Hematopoietic multipotent progenitor cell treated with erythropoietin and hydrocortisone succinate and interleukin-3 and kit ligand, for 4 days (in vitro differentiated cells): ENCODE measurements around the gene MXD1.
A peak's percentile ranks its signal among the peaks of the same experiment; 100 is the strongest.
"Not testable (repeated sequence)": the region's sequence is repeated elsewhere in the genome, so short reads cannot be mapped to it uniquely, and the experiment has no call there.

Experiments used
- DNase-seq: peaks from one replicate; pipeline ENCODE4 v3.0.0-alpha.2; 2015

MXD1 gene

GRCh38 chr2:69914950-69915945, at the start of gene MXD1:
Gene MXD1, plus strand, starts transcription at chr2:69915109. Its CDS starts 222 bp downstream, at chr2:69915331.
- DNase-seq: peak; percentile 46

- DNase-seq: no peak
Measured at GRCh38 chr2:69888451-69888850, 26.5 kb upstream of the MXD1 start.

DNA sequence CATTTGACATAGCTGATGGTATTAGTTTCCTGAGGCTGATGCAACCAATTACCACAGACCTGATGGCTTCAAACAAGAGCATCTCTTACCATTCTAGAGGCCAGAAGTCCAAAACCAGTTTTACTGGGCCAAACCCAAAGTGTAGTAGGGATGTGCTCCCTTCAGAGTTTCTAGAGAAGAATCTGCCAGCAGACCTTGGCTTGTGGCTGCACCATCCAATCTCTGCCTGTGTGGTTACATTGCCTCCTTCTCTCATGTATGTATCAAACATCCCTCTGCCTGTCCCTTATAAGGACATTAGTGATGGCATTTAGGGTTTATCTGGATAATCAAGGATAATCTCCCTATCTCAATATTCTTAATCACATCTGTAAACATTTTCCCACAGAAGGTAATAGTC, 25.6 kb upstream of the MXD1 start:
- DNase-seq: no peak

DNA sequence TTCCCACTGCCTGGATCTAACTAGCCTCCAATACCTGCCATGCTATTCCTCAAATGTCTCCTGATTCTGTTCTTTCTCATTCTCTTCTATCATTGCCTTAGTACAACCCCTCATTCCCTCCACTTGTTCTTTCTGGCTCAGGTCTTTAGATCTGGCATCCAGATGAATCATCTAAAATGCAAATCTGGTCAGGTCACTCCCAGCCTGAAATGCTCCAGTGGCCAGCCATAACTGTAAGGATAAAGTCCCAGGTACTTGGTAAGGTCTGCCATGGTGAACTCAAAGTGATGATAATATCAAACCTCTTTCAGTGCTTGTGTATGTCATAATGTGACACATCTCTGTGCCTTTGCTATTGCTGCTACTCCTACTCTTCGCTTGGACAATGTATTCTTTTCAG, 24.0 kb upstream of the MXD1 start:
- DNase-seq: no peak

DNA sequence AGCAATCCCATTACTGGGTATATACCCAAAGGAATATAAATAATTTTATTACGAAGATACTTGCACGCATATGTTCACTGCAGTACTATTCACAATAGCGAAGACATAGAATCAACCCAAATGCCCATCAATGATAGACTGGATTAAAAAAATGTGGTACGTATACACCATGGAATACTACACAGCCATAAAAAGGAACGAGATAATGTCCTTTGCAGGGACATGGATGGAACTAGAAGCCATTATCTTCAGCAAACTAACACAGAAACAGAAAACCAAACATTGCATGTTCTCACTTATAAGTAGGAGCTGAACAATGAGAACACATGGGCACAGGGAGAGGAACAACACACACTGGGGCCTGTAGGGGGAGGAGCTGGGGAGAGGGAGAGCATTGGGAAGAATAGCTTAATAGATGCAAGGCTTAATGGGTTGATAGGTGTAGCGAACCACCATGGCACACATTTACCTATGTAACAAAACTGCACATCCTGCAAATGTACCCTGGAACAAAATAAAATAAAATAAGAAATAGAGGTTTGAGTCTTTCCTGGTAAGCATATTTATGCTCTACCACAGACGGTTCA, 22.0 kb upstream of the MXD1 start:
- DNase-seq: peak; percentile 46

DNA sequence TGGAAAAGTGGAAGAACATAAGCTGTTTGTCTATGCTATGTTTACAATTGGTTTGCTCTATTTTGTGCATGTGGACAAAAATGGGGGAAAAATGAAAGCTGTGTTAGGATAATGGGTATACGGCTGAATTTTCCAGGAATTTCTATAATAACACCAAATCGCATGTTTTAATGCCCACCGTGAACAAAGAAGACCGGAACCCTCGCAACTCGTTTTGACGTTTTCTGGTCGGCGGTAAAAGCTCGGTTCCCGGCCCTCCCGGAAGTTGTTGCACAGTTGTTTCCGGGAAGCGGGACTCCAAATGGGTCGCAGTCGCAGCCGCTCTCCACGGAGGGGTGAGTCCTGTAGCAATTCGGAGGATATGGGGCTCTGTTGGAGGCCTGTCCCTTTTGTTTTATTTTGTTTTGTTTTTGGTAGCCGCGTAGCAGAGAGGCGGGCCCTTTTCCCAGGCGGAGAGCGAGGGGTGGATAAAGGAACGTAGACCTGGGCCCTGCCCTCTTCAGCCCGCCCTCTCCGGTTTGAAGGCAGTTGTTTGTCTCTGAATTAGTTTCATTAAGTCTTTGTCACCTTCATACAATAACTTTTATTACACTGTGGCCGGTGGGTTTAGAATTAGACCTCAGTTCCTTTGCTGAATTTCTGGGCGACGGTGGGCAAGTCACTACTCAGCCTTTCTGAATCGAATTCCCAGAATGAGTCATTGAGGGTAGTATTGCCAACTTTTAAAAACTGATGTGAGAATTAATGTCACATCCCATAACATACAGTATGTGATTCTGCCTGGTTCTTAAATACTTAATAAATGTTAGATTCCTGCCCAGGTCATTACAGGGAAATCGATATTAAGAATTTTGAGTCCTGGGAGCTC, 21.0 kb upstream of the MXD1 start, which contains the start of gene SNRNP27:
Gene SNRNP27, plus strand, starts transcription at position 273 of the 868 bp plus-strand sequence. Its CDS starts 29 bp downstream, at position 302.
- peak; percentile 94 for DNase-seq

DNA sequence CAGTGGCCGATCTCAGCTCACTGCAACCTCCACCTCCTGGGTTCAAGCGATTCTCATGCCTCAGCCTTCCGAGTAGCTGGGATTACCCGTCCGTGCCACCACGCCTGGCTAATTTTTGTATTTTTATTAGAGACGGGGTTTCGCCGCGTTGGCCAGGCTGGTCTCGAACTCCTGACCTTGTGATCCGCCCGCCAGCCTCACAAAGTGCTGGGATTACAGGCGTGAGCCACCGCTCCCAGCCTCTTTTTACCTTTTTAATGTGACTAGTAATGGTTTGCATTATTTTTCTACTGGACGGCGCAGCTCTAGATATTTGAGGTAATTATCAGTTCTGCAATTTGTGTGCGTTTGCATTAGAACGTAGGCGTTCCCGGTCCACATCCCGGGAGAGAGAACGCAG, 20.2 kb upstream of the MXD1 start:
- DNase-seq: not testable (repeated sequence)

- DNase-seq: peak; percentile 75
Measured at GRCh38 chr2:69902213-69902922, 12.5 kb upstream of the MXD1 start.

DNA sequence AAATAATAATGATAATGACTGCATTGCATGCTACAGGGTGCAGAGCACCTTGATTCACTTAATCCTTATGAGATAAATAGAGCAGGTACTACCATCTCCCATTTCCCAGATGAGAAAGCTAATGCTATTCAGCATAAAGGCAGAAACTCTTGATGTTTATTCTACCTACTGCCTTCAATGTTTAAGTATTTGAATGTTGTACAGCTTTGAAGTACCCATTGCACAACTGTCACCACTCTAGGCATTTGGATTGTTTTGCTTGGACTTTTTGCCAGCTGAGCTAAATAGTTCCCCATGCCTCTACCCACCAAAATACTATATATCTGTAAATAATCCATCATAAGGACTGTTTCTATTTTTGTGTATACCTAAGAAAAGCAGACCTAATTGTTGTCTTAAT, 7.7 kb upstream of the MXD1 start:
- DNase-seq: no peak

- DNase-seq: peak; percentile 89
Measured at GRCh38 chr2:69911985-69912563, 2.8 kb upstream of the MXD1 start.

DNA sequence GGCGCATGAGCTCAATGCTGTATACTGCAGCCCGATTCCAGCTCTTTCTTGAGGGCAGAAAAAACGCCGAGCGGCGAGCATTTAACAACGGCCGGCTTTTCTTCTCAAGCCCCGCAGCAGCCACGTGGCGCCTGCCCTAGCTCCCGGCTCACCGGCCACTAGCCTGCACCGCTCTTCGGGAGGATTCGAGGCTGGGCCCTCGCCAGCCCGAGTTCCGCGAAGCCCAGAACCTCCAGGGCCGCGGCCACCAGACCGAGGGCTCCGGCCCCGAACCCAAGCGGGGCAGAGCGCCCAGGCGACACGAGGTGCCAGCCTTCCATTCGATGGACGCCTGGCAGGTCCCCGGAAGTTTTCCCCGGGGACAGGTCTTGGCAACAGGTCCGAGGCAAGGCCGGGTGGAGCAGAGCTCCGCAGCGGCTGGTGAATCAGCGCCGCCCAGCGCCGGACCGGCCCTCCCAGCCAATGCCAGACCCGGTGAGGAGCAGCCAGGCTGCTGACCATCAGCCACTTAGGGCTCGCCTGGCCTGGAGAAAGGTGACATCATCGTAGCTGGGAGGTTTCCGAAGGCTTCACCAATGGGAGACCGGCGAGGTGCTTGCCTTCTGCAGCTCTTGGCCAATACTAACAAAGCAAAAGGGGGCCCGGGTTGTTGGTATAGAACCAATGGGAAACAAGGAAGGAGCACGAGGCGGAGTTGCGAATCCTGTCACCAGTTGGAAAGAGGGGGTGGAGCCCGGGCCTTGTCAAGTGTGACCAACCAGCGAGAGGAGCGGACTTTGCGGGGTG, 552 bp upstream of the MXD1 start:
- peak; percentile 100 for DNase-seq

- DNase-seq: no peak
Measured at GRCh38 chr2:69916106-69916505, 1.2 kb downstream of the MXD1 start.

DNA sequence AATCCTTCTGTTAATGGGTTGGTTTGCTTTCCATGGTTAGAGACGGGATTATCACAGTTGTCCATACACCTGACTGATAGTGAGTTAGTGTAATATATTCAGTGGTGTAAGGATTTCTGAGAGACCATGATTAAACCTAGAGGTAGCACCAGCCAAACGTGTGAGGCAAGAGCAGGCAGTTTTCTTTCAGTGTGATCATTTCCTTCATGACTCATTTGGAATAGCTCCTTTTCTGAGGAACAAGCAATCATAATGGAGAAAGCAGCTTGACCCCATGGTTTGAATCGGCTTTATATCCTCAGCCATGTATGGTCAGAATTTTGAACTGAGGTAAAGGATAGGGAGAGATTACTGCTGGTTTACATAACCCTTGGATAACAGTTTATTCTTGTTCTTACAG, 2.9 kb downstream of the MXD1 start:
- DNase-seq: peak; percentile 33

GRCh38 chr2:69918401-69918800, 3.5 kb downstream of the MXD1 start:
- DNase-seq: peak; percentile 74

DNA sequence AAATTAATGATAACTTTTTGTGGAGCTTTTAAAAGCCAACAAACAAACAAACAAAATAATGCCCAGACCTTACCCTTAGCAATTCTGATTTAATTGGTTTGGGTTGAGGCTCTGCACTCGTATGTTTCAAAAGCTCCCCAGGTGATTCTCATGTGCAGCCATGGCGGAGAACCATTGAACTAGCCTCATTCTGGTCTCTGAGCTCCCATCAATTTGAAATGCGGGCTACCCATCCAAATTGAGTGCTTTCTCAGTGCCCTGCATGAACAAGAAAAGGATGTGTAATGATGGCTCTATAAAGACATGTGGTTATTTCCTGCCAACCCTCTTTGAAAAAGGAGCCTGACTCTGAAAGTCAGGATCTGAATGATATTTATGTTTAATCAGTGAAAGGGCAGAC, 8.2 kb downstream of the MXD1 start:
- DNase-seq: no peak

- DNase-seq: peak; percentile 80
Measured at GRCh38 chr2:69926849-69927515, 12.1 kb downstream of the MXD1 start.

- DNase-seq: no peak
Measured at GRCh38 chr2:69931832-69932595, 17.1 kb downstream of the MXD1 start.

- no peak for DNase-seq
Measured at GRCh38 chr2:69932596-69932922, 17.6 kb downstream of the MXD1 start.

GRCh38 chr2:69933254-69933828, 18.4 kb downstream of the MXD1 start:
- no peak for DNase-seq
